22Rv1 (cell line): ENCODE measurements around the gene GMCL2.

ENCODE experiments used
- CTCF ChIP-seq: fragments of 450-650 bp; IDR thresholded peaks from 2 replicates; pipeline ENCODE4 v1.5.1; 2017; ENCODE audit warnings: mild to moderate bottlenecking
- ZFX ChIP-seq: fragments of 450-650 bp; IDR thresholded peaks from 2 replicates; pipeline ENCODE4 v1.6.1; 2017; ENCODE audit warnings: antibody characterized with exemption, borderline replicate concordance

GRCh38 chr5:178227929-178228328 is 40.8 kb upstream of the GMCL2 start:
- TF ChIP-seq CTCF (no peak), ZFX (no peak)
